GM12878 (cell line): ENCODE data around the gene CCDC57. TPM values are rescaled to one million over a fixed set of nuclear protein-coding genes. Genes with fewer than 3 reads are reported as not detected.

ENCODE experiments used
- ATAC-seq: fragments of 200-7000 bp; cut with Tn5 transposase; 3 replicates; pipeline ENCODE4 v1.9.1; 2020; ENCODE audit warnings: mild to moderate bottlenecking, moderate library complexity
- BruUV-seq: library from RNA; stranded (reverse); fragments of 400-500 nt; replicated peaks from 2 replicates; lab custom pipeline; 2021; lab: Mats Ljungman, UMichigan
- CTCF ChIA-PET: fragments of 300-600 bp; sonication (Branson Sonifier 250); formaldehyde crosslinking; extraction: SDS; loops from one replicate; lab custom pipeline; 2021; ENCODE audit warnings: inconsistent platforms; lab: Yijun Ruan, JAX
- POLR2A ChIA-PET: fragments of 350-600 bp; formaldehyde crosslinking; extraction: SDS; loops from one replicate; lab custom pipeline; 2021; ENCODE audit warnings: inconsistent platforms; lab: Charles Lee
- RAD21 ChIA-PET: fragments of 300-600 bp; sonication (Branson Sonifier 250); formaldehyde crosslinking; loops from one replicate; lab custom pipeline; 2023; ENCODE audit warnings: antibody characterized with exemption; ENCODE audit not compliant: unreplicated experiment; lab: Charles Lee
- SMC1A ChIA-PET: fragments of 300-600 bp; sonication (Branson Sonifier 250); formaldehyde crosslinking; loops from one replicate; lab custom pipeline; 2023; ENCODE audit not compliant: unreplicated experiment, uncharacterized antibody; lab: Charles Lee
- DNase-seq: peaks from one replicate; pipeline ENCODE4 v3.0.0-alpha.2; 2011; ENCODE audit warnings: low read depth, low spot score
- FAIRE-seq: peaks from 3 replicates; lab custom pipeline; 2011; peaks lifted over from hg19 to GRCh38; lab: Jason Lieb, UNC
- H2AFZ ChIP-seq: 2 replicates; pipeline ENCODE4 v1.6.0; 2011; ENCODE audit warnings: low read depth, low read length, control low read depth; ENCODE audit not compliant: control insufficient read depth
- H3K27ac ChIP-seq: 2 replicates; pipeline ENCODE4 v1.5.1; 2011; ENCODE audit warnings: control low read depth; ENCODE audit not compliant: control insufficient read depth, insufficient read depth
- H3K27me3 ChIP-seq, 2 experiments: replicated peaks in 1 of 2; 2 replicates each; pipeline versions ENCODE4 v1.6.0 to v1.6.1; 2011; ENCODE audit warnings: low read length in 1 of 2; ENCODE audit not compliant: control insufficient read depth in 2 of 2, insufficient read depth in 2 of 2
- H3K36me3 ChIP-seq, 2 experiments: 2 replicates each; pipeline ENCODE4 v1.5.1; 2011; ENCODE audit warnings: low read length in 1 of 2; ENCODE audit not compliant: control insufficient read depth in 2 of 2, insufficient read depth in 2 of 2
- H3K4me1 ChIP-seq: 2 replicates; pipeline ENCODE4 v1.6.1; 2011; ENCODE audit warnings: mild to moderate bottlenecking, low read length, moderate library complexity, mixed read lengths; ENCODE audit not compliant: control insufficient read depth, insufficient read depth
- H3K4me2 ChIP-seq: 2 replicates; pipeline ENCODE4 v1.6.0; 2011; ENCODE audit warnings: control low read depth; ENCODE audit not compliant: control insufficient read depth, insufficient read depth
- H3K4me3 ChIP-seq: fragments of 200-600 bp; sonication (generic); 2 replicates; pipeline ENCODE4 v1.5.1; 2016
- H3K79me2 ChIP-seq: 2 replicates; pipeline ENCODE4 v1.6.0; 2011; ENCODE audit warnings: low read length; ENCODE audit not compliant: control insufficient read depth, insufficient read depth
- H3K9ac ChIP-seq: 2 replicates; pipeline ENCODE4 v1.8.0; 2011; ENCODE audit warnings: low read length, control low read depth, mixed read lengths; ENCODE audit not compliant: control insufficient read depth, insufficient read depth
- H3K9me3 ChIP-seq: replicated peaks from 3 replicates; pipeline ENCODE4 v1.5.1; 2011; ENCODE audit warnings: mild to moderate bottlenecking, low read length; ENCODE audit not compliant: control insufficient read depth, insufficient read depth
- H4K20me1 ChIP-seq: 2 replicates; pipeline ENCODE4 v1.6.0; 2011; ENCODE audit not compliant: control insufficient read depth, insufficient read depth
- BCL11A ChIP-seq: IDR thresholded peaks from 2 replicates; pipeline ENCODE4 v1.6.1; 2011; ENCODE audit warnings: low read depth, low read length
- BHLHE40 ChIP-seq, 2 experiments: fragments of 450-650 bp in 1 of 2; IDR thresholded peaks; 2 replicates each; pipeline ENCODE4 v1.6.1; 2011 to 2017; ENCODE audit warnings: low read depth in 2 of 2, borderline replicate concordance in 1 of 2, improper control_type of control experiment in 1 of 2, low read length in 1 of 2, mild to moderate bottlenecking in 1 of 2
- DPF2 ChIP-seq: fragments of 450-650 bp; IDR thresholded peaks from 2 replicates; pipeline ENCODE4 v1.6.1; 2017; ENCODE audit warnings: mild to moderate bottlenecking
- FOXM1 ChIP-seq: IDR thresholded peaks from 2 replicates; pipeline ENCODE4 v1.6.1; 2012; ENCODE audit warnings: low read depth, mild to moderate bottlenecking, inconsistent platforms, low read length, moderate library complexity
- HDGF ChIP-seq: fragments of 450-650 bp; IDR thresholded peaks from 2 replicates; pipeline ENCODE4 v1.6.1; 2016; ENCODE audit warnings: antibody characterized with exemption
- JUND ChIP-seq: IDR thresholded peaks from 2 replicates; pipeline ENCODE4 v1.6.1; 2012; ENCODE audit warnings: low read depth, mild to moderate bottlenecking, low read length, improper control_type of control experiment, moderate library complexity
- NFXL1 ChIP-seq: fragments of 450-650 bp; IDR thresholded peaks from 2 replicates; pipeline ENCODE4 v1.6.1; 2017; ENCODE audit warnings: antibody characterized with exemption, mild to moderate bottlenecking, borderline replicate concordance
- PML ChIP-seq: IDR thresholded peaks from 2 replicates; pipeline ENCODE4 v1.6.1; 2012; ENCODE audit warnings: low read length, inconsistent platforms
- POLR2A ChIP-seq: IDR thresholded peaks from 2 replicates; pipeline ENCODE4 v1.6.1; 2011; ENCODE audit warnings: low read depth, mild to moderate bottlenecking, low read length
- RUNX3 ChIP-seq: IDR thresholded peaks from 2 replicates; pipeline ENCODE4 v1.6.1; 2012; ENCODE audit warnings: low read length, inconsistent platforms
- SMC3 ChIP-seq: IDR thresholded peaks from 2 replicates; pipeline ENCODE4 v1.6.1; 2011; ENCODE audit warnings: low read length, improper control_type of control experiment, borderline replicate concordance
- STAT1 ChIP-seq: fragments of 450-650 bp; conservative IDR thresholded peaks from 2 replicates; pipeline ENCODE4 v1.6.1; 2014; ENCODE audit warnings: antibody characterized with exemption, mild to moderate bottlenecking
- ZZZ3 ChIP-seq: IDR thresholded peaks from 2 replicates; pipeline ENCODE4 v1.6.1; 2011; ENCODE audit warnings: low read depth; ENCODE audit not compliant: control insufficient read depth, insufficient read length
- WGBS: methylation state at CpG from one replicate; pipeline ENCODE4 v1.1.6; 2016; ENCODE audit warnings: low lambda C conversion rate; ENCODE audit not compliant: insufficient replicate concordance, insufficient coverage; ENCODE audit errors: missing lambda C conversion rate; 5-methylcytosine and 5-hydroxymethylcytosine counted together
- in situ Hi-C: fragments of 300-500 bp; cut with MboI; formaldehyde crosslinking; loops from 9 replicates; pipeline ENCODE4 v1.14.3; 2018; ENCODE audit warnings: mixed read lengths
- intact Hi-C: fragments of 100-400 bp; cut with micrococcal nuclease; formaldehyde crosslinking; loops from one replicate; pipeline ENCODE4 v1.14.2; 2022; ENCODE audit not compliant: unreplicated experiment
- polyA plus RNA-seq, 11 experiments: library from polyadenylated mRNA; depleted of rRNA in 4 of 11; unstranded in 6 of 11; stranded (reverse) in 5 of 11; fragments of >200 nt; fragmentation: Nextera tagmentation in 4 of 11; fragmentation: Illumina TruSeq in 1 of 11; extraction: Ambion mirVana in 4 of 11; extraction: Trizol in 1 of 11; gene quantifications; 1 replicate in 1 of 11; 2 replicates in 10 of 11; pipeline versions ENCODE4 v1.2.1 to v1.2.3, GENCODE V29; 2011 to 2016; ENCODE audit warnings: inconsistent platforms in 2 of 11, missing spikeins in 2 of 11, low read depth in 1 of 11
- total RNA-seq, 4 experiments: library from RNA; depleted of rRNA in 3 of 4; stranded (reverse); fragments of >200 nt in 3 of 4; fragmentation: Illumina TruSeq in 1 of 4; extraction: Trizol in 1 of 4; gene quantifications; 2 replicates each; pipeline versions ENCODE4 v1.2.1 to v1.2.3, GENCODE V29; 2013 to 2021
- TF ChIP-seq, protein P1 (sequence below): IDR thresholded peaks from 2 replicates; pipeline ENCODE4 v1.6.1; 2011; ENCODE audit warnings: borderline replicate concordance, low read depth, mild to moderate bottlenecking, moderate library complexity, low read length; ENCODE audit not compliant: insufficient read depth, poor library complexity, severe bottlenecking
- TF ChIP-seq, protein P2 (sequence below): fragments of 150-350 bp; IDR thresholded peaks from 2 replicates; pipeline ENCODE4 v1.6.1; 2014; ENCODE audit warnings: mild to moderate bottlenecking, low read depth, low read length
- TF ChIP-seq, protein P3 (sequence below): fragments of 450-650 bp; IDR thresholded peaks from 2 replicates; pipeline ENCODE4 v1.6.1; 2017; ENCODE audit warnings: low read depth, mild to moderate bottlenecking, moderate library complexity
- TF ChIP-seq, protein P4 (sequence below), 3 experiments: IDR thresholded peaks in 2 of 3; conservative IDR thresholded peaks in 1 of 3; 2 replicates each; pipeline ENCODE4 v1.5.1; 2011; ENCODE audit warnings: low read depth in 3 of 3, low read length in 3 of 3, mild to moderate bottlenecking in 3 of 3, control low read depth in 2 of 3, moderate library complexity in 2 of 3, inconsistent platforms in 1 of 3, mixed read lengths in 1 of 3; ENCODE audit not compliant: control insufficient read depth in 2 of 3, insufficient read depth in 1 of 3; ENCODE audit errors: extremely low read depth in 1 of 3

Gene CCDC57
- total and polyA plus RNA-seq, 10 of the 15 experiments (the other 5 are each of a cell fraction or from before 2014, with no cell fraction given): 5.4 to 123 (median 45.8) TPM

DNA sequence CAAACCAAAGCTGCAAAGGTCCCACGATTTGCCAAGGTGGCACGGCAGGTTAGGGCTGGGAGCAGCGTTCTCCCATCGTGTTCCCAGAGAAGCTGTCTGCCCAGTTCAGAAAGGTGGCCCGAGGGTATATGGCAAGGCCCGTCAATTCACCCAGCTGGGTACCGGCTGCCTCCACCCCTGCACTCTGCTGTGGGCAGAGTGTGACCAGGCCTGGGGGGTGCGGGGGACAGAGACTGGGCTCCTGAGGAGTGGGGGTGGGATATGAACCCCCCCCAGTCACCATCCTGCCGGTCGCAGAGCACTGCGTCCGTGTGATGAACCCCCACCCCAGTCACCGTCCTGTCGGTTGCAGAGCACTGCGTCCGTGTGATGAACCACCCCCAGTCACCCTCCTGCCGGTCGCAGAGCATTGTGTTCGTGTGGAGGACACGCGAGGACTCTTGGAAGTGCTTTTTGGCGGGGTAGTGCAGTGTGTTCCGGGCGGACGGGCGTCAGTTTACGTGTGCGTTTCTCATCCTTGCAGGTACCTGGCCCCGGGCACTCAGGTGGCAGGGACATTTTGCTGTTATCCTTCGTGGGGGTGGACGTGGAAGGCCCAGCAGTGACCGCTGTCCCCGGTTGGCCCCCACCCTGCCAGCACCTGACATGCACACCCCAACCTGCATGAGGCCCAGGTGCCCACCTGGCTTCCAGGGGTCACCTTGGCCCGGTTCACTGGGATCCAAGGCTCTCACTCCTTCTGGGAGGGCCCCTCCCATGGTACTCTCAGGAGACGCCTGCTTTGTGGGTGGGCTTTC lies 111.9 kb downstream of the CCDC57 start:
- no peaks in the 10 kb centered on the region for H3K27me3 ChIP-seq
- WGBS: 88% methylated on average over 32 of the region's 35 CpGs
- peaks cover 25% of the 10 kb centered on the region for H3K4me1 ChIP-seq
- peak overlapping the region; percentile 93; the same call in 1 of the 2 replicates for H3K27ac ChIP-seq
- H3K4me2 ChIP-seq: peak overlapping the region; percentile 96
- intact Hi-C loops: no loop called here
- H4K20me1 ChIP-seq: no peaks in the 10 kb centered on the region; the same call in 1 of the 2 replicates
- POLR2A ChIA-PET: no interaction called here
- RAD21 ChIA-PET: interaction anchor here (0.9 kb wide), 1 partner anchor 63 kb away, joined by 3 read pairs; the partner anchor contains the start of gene DCXR
- no peak for DNase-seq
- FAIRE-seq: no peak
- in situ Hi-C loops: no loop called here
- SMC1A ChIA-PET: no interaction called here
- CTCF ChIA-PET: interaction anchor here (2.4 kb wide), 1 partner anchor 63 kb away, joined by 7 read pairs; the partner anchor contains the start of gene DCXR
- H3K79me2 ChIP-seq: peaks cover 45% of the 10 kb centered on the region
- peaks cover 3 to 7% of the 10 kb centered on the region in 2 experiments; a peak in 3 of 4 replicates for H3K36me3 ChIP-seq
- BruUV-seq: no TSS peak
- H3K4me3 ChIP-seq: peak overlapping the region; percentile 65; the same call in 1 of the 2 replicates
- H3K9me3 ChIP-seq: no peaks in the 10 kb centered on the region
- no peak for ATAC-seq
- no peak overlapping the region; the same call in 1 of the 2 replicates for H3K9ac ChIP-seq
- no peak overlapping the region for H2AFZ ChIP-seq
- TF ChIP-seq, protein P1, sequence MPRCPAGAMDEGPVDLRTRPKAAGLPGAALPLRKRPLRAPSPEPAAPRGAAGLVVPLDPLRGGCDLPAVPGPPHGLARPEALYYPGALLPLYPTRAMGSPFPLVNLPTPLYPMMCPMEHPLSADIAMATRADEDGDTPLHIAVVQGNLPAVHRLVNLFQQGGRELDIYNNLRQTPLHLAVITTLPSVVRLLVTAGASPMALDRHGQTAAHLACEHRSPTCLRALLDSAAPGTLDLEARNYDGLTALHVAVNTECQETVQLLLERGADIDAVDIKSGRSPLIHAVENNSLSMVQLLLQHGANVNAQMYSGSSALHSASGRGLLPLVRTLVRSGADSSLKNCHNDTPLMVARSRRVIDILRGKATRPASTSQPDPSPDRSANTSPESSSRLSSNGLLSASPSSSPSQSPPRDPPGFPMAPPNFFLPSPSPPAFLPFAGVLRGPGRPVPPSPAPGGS: no peak
- no peak for TF ChIP-seq BCL11A
- TF ChIP-seq ZZZ3: no peak
- TF ChIP-seq SMC3: no peak
- no peak for TF ChIP-seq HDGF
- TF ChIP-seq POLR2A: no peak
- TF ChIP-seq JUND: no peak
- TF ChIP-seq, protein P2, sequence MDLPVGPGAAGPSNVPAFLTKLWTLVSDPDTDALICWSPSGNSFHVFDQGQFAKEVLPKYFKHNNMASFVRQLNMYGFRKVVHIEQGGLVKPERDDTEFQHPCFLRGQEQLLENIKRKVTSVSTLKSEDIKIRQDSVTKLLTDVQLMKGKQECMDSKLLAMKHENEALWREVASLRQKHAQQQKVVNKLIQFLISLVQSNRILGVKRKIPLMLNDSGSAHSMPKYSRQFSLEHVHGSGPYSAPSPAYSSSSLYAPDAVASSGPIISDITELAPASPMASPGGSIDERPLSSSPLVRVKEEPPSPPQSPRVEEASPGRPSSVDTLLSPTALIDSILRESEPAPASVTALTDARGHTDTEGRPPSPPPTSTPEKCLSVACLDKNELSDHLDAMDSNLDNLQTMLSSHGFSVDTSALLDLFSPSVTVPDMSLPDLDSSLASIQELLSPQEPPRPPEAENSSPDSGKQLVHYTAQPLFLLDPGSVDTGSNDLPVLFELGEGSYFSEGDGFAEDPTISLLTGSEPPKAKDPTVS: no peak
- TF ChIP-seq, protein P3, sequence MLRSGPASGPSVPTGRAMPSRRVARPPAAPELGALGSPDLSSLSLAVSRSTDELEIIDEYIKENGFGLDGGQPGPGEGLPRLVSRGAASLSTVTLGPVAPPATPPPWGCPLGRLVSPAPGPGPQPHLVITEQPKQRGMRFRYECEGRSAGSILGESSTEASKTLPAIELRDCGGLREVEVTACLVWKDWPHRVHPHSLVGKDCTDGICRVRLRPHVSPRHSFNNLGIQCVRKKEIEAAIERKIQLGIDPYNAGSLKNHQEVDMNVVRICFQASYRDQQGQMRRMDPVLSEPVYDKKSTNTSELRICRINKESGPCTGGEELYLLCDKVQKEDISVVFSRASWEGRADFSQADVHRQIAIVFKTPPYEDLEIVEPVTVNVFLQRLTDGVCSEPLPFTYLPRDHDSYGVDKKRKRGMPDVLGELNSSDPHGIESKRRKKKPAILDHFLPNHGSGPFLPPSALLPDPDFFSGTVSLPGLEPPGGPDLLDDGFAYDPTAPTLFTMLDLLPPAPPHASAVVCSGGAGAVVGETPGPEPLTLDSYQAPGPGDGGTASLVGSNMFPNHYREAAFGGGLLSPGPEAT: no peak
- TF ChIP-seq, protein P4, sequence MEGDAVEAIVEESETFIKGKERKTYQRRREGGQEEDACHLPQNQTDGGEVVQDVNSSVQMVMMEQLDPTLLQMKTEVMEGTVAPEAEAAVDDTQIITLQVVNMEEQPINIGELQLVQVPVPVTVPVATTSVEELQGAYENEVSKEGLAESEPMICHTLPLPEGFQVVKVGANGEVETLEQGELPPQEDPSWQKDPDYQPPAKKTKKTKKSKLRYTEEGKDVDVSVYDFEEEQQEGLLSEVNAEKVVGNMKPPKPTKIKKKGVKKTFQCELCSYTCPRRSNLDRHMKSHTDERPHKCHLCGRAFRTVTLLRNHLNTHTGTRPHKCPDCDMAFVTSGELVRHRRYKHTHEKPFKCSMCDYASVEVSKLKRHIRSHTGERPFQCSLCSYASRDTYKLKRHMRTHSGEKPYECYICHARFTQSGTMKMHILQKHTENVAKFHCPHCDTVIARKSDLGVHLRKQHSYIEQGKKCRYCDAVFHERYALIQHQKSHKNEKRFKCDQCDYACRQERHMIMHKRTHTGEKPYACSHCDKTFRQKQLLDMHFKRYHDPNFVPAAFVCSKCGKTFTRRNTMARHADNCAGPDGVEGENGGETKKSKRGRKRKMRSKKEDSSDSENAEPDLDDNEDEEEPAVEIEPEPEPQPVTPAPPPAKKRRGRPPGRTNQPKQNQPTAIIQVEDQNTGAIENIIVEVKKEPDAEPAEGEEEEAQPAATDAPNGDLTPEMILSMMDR (IDR thresholded peaks at IDR 0.05 in 2 of 3, conservative IDR thresholded peaks at IDR 0.05 in 1 of 3; ENCODE audit: control insufficient read depth in 2 of 3, extremely low read depth in 1 of 3, insufficient read depth in 1 of 3, low read depth in 3 of 3, low read length in 3 of 3): no peak
- TF ChIP-seq BHLHE40 (IDR thresholded peaks at IDR 0.05; ENCODE audit: borderline replicate concordance in 1 of 2, low read depth in 2 of 2, low read length in 1 of 2): no peak
- no peak for TF ChIP-seq NFXL1
- no peak for TF ChIP-seq FOXM1
- TF ChIP-seq RUNX3: no peak
- TF ChIP-seq STAT1: no peak
- TF ChIP-seq DPF2: no peak
- no peak for TF ChIP-seq PML
